Germinal center (tissue), 1 donor: ENCODE data around the gene CA7.
A peak's percentile ranks its signal among the peaks of the same experiment; 100 is the strongest.
"Not testable (repeated sequence)": the region's sequence is repeated elsewhere in the genome, so short reads cannot be mapped to it uniquely, and the experiment has no call there.

Experiments
- DNase-seq: peaks from one replicate; pipeline ENCODE4 v3.0.0; 2012; ENCODE audit warnings: mixed read lengths, low spot score

Gene CA7

GRCh38 chr16:66873685-66874055 lies 29.5 kb downstream of the CA7 start:
- no peak for DNase-seq

DNA sequence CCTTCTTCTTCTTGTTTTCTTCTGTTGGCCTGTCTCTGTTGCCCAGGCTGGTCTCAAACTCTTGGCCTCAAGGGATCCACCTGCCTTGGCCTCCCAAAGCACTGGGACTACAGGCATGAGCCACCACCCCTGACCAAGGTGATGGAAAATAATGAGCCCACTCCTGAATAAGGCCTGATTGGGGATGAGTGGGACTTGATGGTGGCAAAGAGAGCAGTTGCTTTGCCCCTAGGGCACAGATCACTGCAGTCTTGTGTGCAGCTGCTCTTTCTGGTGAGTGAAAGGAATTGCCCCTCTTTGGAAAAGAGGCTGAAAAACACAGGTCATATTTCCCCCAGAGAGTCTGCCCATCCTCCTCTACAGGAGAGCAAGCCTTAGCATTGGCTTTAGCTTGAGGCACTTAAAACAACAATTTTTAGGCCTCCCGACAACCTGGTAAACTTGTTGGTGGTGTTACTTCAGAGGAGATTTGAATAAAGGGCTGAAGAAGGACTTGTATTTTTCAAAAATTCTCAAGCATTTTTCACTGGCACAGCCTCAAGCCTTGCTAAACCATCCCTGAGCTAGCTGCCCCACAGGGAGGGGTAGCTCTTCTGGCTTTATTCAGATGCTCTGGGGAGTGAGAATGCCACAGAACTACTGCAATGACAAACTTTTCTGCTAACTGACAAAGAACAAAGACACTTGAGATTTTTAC lies 30.0 kb downstream of the CA7 start:
- no peak for DNase-seq

DNA sequence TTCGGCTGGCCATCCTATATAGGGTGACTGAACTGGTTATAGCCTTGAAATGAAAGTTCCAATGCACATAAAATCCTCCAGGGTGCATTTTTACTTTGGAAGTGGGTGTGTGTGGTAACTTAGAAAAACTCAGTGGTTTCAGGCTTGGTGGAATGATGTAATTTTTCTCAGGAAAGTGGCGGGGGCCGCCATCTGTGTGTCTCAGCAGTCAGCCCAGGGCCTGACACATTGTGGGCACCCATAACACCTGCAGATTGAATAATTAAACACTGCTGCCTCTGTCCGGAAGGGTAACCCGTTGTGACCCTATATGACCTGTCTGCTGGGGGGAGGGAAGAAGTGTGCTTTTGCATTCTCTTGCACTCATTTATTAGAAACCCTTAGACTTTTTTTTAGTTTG lies 33.9 kb downstream of the CA7 start:
- no peak for DNase-seq

- DNase-seq, result peak; percentile 94
These were observed 36.2 kb downstream of the CA7 start, which contains the start of gene PDP2 for GRCh38 chr16:66880288-66881013. Gene PDP2 (plus strand): TSS chr16:66880515. CDS start chr16:66884285, 3,770 bp downstream.

- no peak for DNase-seq
These were observed 36.8 kb downstream of the CA7 start for GRCh38 chr16:66881014-66881417.

GRCh38 chr16:66881560-66881959 lies 37.3 kb downstream of the CA7 start:
- DNase-seq, result no peak

- DNase-seq, result no peak
These were observed 37.8 kb downstream of the CA7 start for GRCh38 chr16:66881964-66882508.

DNA sequence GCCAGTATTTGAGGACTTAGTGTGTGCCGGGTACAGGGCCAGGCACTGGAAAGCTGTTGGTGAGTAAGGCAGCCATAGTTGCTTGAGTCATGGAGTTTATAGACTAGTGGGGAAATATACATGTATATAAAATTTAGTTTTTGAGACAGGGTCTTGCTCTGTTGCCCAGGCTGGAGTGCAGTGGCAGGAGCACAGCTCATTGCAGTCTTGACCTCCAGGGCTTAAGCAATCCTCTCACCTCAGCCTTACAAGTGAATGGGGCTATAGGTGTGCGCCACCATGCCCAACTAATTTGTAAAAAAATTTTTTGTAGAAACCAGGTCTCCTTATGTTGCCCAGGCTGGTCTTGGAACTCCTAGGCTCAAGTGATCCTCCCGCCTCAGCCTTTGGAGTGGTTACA lies 38.5 kb downstream of the CA7 start:
- DNase-seq, result no peak

- no peak for DNase-seq
These were observed 41.3 kb downstream of the CA7 start for GRCh38 chr16:66885491-66885890.

DNA sequence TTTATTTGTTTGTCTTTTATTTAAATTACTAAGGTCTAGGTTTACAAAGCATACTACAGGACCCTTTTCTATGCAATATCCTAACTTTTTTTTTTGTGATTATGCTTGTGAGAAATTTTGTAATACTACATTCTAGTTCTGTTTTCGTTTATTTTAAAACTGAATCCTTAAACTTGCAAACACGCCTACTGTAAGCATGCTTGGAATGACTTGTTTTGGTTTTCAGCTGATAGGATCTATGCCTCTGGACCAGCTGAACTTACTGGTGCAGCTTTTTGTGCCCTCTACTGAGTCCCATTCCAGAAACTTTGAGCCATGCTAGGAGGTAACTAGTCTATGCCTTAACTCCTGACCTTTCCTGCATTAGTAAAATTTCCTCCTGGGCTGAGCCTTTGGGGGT lies 42.1 kb downstream of the CA7 start:
- DNase-seq, result no peak

DNA sequence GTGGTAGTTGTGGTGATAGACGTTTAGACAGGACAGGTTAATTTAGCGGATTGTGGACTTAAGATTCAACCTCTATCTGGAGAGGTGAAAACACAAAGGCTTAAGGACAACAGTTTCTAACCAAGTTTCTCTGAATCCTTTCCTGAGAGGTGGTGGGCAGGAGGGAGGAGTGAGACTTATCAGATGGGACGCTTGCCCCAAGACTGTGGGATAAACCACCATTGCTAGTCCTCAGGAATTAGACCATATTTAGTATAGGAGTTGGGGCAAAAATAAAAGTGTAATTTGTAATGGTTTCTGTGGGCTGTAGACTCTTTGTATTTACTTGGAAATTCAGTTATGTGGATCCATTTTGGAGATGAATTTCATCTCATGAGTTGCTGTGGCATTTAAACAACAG lies 42.7 kb downstream of the CA7 start:
- DNase-seq, result no peak

- no peak for DNase-seq
These were observed 44.7 kb downstream of the CA7 start for GRCh38 chr16:66888647-66889615.

DNA sequence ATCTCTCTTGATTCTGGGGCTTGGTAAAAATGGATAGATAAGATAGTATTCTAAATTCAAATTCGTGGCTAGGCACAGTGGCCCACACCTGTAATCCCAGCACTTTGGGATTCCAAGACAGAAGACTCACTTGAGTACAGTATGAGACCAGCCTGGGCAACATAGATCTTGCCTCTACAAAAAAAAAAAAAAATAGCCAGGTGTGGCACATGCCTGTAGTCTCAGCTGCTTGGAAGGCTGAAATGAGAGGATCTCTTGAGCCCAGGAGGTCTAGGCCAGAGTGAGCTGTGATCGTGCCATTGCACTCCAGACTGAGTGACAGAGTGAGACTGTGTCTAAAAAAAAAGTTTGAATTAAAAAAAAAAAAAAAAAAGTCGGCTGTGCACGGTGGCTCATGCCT lies 45.4 kb downstream of the CA7 start:
- no peak for DNase-seq

DNA sequence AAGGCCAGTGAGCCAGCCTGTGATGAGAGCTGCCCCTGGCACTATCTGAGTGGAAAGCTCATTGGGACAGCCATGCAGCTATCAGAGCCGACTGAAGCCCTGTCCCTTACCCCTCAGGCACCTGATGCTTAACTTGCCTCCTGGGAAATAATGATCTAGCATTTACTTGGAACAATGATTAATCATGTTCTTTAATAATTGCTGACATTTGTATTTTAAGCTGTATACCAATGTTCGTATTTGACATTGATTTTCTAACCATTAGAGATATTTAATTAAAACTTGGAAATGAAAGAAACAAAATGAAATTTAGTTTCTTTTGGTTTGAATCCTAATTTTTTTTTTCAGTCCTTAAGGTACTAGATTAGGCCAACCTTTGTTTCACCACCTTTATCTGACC lies 46.6 kb downstream of the CA7 start:
- DNase-seq, result no peak

- no peak for DNase-seq
These were observed 47.1 kb downstream of the CA7 start for GRCh38 chr16:66891360-66891759.

GRCh38 chr16:66891797-66892196 lies 47.6 kb downstream of the CA7 start:
- no peak for DNase-seq

- DNase-seq, result no peak
These were observed 49.8 kb downstream of the CA7 start for GRCh38 chr16:66894055-66894454.

GRCh38 chr16:66894948-66895688 lies 50.9 kb downstream of the CA7 start:
- peak; percentile 47 for DNase-seq

DNA sequence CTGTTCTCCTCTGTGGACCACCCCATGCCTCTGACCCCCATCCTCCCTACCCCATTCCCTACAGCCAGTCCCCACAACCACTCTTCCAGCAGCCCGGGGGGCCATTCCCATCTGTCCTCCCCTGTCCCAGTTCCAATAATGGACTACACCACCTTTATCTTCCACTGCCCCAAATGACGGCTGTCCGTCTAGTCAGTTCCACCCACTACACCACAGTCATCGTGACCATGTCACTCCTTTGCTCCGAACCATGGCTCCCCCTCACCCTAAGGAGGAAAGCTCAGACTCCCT lies 51.4 kb downstream of the CA7 start:
- no peak for DNase-seq

DNA sequence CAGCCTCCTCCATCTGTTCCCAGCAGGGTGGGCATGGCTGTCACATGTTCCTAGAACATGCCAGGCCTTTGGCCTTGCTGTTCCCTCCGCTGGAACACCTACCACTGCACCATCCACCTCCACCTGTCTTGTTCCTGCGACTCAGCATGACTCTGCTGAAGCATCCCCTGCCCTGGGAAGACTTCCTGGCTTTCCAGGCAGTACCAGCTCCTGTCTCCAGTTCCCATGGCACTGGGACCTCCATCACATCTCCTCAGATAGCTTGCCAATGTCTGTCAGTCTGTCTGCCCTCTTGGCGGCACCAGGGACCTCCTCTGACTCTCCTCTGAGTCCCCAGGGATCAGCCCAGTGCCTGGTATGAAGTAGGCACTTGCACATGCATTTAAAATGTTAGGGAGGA lies 51.8 kb downstream of the CA7 start:
- peak; percentile 1 for DNase-seq

GRCh38 chr16:66896682-66897081 lies 52.5 kb downstream of the CA7 start:
- DNase-seq, result not testable (repeated sequence)

DNA sequence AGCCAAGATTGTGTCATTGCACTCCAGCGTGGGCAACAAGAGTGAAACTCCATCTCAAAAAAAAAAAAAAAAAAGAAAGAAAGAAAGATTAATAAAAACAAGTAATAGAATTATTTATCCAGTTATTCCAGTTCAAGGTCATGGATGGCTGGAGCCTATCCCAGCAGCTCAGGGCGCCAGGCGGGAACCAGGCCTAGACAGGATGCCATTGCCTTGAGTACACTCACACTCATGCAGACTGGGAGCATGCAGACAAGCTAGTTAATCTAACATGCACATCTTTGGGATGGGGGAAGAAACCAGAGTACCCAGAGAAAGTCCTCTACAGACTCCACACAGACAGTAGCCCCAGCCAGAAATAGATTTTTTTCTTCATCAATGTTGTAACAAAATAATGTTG lies 54.0 kb downstream of the CA7 start:
- no peak for DNase-seq
